GM21717 (cell line): ENCODE data around the gene SPATA9.
"Not testable (repeated sequence)": the region's sequence is repeated elsewhere in the genome, so short reads cannot be mapped to it uniquely, and the experiment has no call there.

ENCODE experiments used
- ATAC-seq: cut with Tn5 transposase; IDR thresholded peaks from one replicate; pipeline ENCODE4 v1.9.1; 2021; ENCODE audit warnings: mild to moderate bottlenecking, moderate library complexity; ENCODE audit not compliant: unreplicated experiment

SPATA9 gene

DNA sequence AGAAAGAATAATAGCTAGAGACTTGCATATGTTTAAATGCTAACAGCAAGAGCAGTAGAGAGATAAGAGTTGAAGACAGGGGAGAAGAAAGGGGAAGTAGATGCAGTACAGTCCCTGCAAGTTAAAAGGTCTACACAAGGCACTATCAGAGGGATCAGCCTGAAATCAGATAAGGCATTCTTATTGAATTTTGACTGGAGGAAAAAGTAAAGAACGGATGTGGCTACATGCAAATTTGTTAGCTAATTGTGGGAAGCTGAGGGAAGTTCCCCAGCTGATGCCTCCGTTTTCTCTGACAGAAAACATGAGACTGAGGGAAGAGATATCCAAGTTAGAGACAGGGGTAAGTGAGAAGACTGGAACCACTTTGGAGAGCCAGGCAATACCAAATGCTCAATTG lies 35.4 kb upstream of the SPATA9 start:
- ATAC-seq, result peak; percentile 86

DNA sequence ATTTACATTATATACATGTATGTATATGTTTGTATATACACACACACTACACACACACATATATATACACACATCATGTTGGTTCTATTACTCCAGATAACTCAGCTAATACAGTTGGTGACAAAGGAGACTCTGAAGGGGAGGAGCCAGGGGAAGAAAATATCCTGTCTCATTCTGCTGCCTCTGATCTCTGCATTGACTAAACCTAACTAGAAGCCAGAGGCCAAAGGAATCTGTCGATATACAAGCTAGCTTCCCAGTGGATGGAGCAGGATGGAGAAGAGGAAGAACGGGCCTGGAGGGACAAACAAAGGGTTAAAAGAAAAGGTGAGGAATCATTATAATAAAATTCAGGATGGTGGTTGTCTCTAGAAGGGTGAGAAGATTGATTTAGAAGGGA lies 34.6 kb upstream of the SPATA9 start:
- no peak for ATAC-seq

DNA sequence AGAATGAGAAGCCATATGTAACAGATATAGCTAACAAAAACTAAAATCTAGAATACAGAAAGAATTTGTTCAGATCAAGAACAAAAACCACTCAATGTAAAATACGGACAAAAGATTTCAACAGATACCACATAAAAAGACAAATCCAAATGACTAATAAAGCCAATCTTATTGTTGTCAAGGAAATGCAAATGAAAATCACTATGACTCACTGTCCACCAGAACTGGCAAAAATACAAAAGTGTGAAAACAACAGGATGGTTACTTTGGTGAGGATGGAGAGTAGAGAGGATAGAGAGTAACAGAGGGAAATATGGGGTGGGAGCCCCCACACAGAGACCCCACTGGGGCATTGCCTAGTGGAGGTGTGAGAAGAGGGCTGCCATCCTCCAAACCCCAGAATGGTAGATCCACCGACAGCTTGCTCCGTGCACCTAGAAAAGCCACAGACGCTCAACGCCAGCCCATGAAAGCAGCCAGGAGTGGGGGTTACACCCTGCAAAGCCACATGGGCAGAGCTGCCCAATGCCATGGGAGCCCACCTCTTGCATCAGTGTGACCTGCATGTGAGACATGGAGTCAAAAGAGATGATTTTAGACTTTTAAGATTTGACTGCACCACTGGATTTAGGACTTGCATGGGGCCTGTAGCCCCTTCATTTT lies 33.1 kb upstream of the SPATA9 start:
- ATAC-seq, result no peak

DNA sequence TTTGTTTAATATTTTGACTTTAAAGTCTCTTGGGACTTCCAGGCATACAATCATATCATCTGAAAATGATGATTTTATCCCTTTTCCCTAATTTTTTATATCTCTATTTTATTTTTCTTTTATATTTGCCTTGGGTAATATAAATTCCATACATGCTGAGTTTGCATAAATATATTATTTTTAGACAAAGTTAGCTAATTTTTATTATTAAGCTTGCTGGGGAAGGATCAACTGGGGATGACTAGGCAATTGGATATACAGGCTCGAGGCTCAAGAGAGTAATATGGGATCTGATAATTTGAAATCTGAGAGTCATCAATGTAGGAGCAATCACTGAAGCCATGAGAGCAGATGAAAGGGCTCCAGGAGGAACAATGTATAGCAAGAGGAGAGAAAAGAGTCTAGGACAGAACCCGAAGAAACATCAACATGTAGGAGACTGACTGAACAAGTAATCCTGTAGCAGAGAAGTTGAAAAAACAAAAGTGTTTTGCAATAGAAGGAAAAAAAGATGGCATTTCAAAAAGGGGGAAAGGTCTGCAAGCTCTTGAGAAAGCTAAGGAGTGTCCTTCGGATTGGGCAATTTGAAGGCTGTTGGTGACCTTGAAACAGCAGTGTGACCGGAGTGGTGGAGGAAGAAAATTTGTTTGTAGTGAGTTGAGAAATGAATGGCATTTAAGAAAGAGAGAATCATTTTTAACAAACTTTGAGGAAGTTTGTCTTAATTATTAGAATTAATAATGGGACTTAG lies 31.3 kb upstream of the SPATA9 start:
- no peak for ATAC-seq

DNA sequence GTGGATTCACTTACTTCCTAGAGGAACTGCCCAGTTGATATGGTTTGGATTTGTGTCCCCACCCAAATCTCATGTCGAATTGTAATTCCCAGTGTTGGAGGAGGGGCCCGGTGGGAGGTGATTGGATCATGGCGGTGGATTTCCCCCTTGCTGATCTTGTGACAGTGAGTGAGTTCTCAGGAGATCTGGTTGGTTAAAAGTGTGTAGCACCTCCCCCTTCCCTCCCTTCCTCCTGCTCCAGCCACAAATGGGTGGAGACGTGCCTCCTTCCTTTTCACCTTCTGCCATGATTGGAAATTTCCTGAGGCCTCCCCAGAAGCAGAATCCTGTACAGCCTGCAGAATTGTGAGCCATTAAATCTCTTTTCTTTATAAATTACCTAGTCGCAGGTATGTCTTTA lies 30.5 kb upstream of the SPATA9 start:
- not testable (repeated sequence) for ATAC-seq

DNA sequence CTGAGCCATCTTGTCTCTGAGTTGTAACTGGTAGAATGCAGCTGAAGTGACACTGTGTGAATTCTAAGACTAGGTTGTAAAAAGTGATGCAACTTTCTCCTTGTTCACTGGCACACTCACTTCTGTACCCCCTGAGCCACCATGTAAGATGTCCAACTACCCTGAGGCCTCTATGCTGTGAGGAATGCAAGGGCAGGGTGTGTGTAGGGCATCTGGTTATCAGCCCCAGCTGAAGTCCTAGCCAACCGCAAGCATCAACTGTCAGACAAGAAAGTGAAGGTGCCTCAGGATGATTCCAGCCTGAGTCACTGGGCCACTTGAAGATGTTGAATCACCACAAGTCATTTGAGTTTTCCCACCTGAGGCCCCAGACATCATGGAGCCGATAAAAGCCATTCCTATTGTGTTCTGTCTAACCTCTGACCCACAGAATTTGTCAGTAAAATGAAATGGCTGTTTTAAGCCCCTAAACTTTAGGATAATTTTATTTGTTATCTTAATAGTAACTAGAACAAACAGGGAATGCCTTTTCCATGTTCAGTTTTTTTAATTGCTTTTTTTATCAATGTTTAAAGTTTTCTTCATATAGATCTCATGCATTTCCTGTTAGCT lies 29.7 kb upstream of the SPATA9 start:
- no peak for ATAC-seq

DNA sequence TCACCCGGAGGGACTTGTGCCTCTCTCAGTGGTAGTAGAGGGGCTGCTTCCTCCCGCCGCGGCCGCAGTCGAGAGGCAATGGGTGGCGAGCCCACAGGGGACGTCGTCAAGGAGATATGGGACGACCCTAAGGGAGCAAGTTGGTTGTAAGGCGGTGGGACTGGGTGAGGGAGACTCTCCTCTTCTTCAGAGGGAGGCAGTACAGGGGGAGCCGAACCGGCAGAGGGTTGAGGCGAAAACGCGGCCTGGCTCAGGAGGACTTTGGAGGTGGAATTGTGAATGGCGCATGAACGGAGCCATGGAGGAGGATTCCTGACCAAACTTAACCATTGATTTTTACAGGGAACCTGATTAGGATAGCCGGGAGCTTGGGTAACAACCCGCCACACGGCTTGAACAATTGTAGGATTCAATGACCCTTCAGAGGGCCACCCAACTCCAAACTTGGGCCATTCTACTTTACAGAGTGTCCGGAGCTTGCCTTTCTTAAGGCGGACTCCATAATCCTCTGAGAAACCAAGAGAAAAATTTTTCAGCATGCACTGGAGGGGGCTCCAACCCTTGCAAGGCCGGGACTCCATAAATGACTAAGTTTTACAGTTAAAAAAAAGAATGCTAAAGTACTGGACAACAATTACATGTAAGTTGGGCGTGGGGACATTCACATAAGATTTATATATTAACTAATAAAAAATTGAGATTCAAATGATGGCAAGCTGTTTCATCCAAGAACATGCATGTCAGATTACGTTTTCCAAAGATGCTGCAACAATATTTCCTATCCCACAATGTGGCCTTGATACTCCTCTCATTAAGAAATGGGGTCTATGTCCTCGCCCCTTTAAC lies 28.9 kb upstream of the SPATA9 start:
- no peak for ATAC-seq

DNA sequence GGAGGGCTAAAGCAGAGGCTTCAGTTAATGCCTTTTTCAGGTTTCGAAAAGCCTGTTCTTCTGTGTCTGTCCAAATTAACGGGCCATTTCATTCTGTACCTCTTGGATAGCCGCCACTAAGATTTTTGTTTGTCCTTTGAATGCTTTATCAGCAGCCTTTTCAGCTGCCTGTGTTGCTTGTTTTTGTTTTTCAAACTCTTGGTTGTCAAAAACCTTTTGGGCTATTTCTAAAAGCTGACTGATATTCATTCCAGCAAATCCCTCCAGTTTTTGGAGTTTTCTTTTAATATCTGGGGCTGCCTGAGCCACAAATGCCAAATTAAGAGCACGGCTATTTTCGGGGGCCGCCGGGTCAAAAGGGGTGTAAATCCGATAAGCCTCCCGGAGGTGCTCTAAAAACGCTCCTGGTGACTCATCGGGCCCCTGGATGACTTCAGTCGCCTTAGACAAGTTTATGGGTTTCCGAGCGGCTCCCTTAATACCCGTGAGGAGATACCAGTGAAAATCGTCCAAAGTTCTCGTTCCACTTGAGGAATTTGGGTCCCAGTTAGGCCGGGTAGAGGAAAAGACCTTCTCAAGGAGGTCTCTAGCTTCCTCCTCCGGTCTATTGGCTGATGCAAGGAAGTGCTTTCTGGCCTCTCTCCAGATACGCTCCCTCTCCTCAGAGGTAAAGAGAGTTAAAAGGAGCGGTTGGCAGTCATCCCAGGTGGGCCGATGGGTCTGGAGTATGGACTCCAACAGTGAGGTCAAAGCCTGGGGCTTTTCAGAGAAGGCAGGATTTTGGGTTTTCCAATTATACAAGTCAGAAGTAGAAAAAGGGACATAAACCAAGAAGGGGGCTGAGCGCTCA lies 28.1 kb upstream of the SPATA9 start:
- ATAC-seq, result not testable (repeated sequence)

DNA sequence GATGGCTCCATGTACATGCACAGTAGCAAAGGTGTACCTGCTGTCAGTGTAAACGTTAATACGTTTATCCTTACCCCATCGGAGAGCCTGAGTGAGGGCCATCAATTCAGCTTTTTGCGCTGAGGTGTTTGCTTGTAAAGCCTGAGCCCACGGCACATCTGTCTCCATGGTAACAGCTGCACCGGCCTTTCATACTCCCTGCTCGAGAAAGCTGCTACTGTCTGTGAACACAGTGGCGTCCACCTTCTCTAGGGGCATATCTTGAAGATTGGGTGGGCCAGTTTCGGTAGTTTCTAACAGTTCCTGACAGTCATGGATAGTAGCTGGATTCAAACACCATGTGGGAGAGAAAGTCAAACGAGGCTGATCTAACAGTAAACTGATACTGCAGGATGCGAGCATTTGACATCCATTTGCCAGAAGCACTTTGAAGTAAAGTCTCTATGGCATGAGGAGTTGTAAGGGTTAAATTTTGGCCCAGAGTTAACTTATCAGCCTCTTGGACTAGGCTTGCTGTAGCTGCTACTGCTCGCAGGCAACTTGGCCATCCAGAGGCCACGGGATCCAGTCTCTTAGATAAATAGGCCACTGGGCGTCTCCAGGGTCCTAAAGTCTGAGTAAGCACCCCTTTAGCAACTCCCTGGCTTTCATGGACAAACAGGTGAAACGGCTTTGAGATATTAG lies 27.3 kb upstream of the SPATA9 start:
- ATAC-seq, result no peak

DNA sequence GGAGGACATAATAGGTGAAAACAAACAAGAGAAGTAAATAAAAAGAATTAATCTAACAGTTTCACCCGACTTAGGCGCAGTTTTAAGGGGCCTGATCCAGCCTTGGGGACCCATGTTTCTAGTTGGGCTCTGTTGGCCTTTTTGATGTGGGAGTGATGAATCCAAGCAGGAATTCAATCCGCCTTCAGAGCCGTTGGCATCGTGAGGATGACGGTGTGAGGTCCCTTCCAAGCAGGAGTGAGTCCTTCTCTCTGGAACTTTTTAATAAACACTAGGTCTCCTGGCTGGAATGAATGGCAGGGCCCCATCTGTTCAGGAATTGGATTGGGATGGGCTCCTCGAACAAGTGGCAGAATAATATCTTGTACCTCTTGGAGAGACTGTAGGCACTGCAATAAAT lies 26.1 kb upstream of the SPATA9 start:
- ATAC-seq, result no peak

DNA sequence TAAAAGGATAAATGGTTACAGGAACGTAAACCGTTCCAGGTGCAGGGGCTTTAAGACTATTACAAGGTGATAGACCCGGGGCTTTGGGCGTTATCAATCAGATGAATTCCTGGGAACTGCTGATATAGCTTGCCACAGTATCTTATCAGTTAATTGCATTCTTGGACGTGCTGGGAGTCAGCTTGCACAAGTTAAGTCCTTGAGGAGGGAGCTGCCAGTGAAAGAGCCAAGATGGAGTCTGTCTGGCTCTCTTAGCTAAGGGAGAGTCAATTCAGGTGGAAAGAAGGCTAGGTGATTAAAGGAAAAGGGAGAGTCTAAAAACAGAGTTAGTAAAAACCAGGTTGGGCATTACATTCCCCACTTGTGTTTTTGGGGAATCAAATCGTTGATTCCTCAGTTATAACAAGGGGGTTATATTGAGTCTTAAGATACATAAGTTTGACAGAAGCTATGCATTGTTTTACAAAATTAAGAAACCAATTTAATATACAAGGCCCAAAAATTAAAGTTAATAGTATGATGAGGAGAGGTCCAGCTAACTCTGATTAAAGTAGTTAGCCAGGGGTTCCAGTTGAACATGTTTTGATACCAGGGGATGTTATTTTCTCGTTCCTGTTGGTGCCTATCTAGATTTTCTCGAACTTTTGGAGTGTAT lies 24.9 kb upstream of the SPATA9 start:
- not testable (repeated sequence) for ATAC-seq

DNA sequence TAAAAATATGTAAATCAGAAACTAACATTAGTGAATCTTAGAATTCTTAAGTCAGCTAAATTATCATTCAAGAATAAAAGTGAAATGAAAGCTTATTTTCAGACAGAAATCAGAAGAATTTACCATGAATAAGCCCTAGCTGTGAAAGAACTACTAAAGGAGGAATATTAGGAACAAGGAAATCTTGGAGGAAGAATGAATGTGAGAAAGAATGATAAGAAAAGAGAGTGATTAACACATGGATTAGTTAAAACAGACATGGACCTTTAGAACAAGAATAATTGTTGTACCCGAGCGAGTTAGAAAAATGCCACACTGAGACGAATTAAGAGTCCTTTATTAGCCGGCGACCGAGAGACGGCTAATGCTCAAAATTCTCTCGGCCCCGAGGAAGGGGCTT lies 24.3 kb upstream of the SPATA9 start:
- no peak for ATAC-seq

DNA sequence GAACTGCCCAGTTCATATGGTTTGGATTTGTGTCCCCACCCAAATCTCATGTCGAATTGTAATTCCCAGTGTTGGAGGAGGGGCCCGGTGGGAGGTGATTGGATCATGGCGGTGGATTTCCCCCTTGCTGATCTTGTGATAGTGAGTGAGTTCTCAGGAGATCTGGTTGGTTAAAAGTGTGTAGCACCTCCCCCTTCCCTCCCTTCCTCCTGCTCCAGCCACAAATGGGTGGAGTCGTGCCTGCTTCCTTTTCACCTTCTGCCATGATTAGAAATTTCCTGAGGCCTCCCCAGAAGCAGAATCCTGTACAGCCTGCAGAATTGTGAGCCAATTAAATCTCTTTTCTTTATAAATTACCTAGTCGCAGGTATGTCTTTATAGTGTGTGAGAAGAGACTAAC lies 23.4 kb upstream of the SPATA9 start:
- not testable (repeated sequence) for ATAC-seq

DNA sequence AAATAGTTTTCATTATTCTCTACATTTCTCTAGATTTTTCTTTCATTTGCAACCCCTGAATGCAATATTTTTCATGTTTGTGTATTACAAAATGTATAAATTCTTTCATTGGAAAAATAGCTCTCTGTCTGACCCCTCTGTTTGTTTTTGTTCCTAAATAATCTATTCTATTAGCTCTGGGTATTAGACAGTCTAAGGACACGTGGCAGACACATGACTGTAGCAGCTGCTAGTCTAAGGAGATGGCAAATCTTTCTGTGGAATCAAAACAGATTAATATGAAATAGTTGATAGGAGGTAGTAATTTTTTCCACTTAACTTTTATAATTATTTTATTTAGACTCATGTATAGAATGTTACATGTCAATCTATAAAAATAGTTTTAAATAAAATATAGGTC lies 21.4 kb upstream of the SPATA9 start:
- no peak for ATAC-seq

DNA sequence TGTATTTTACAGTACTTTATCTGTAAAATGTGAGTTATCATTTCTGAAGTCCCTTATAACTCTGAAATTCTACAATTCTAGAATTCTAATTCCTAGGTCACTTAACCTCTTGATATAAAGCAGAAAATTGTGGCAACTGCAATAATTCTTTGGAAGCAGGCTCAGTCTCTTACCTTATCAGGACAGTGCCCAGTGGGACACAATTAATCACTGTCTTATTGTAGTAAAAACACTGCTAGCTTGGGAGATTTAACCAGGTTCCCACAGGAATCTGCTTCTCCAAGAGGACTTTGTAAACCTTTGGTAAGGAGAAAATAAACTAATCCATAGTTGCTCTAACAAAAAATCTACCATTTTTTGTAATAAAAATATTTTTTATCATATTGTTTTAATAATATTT lies 18.3 kb upstream of the SPATA9 start:
- ATAC-seq, result no peak

DNA sequence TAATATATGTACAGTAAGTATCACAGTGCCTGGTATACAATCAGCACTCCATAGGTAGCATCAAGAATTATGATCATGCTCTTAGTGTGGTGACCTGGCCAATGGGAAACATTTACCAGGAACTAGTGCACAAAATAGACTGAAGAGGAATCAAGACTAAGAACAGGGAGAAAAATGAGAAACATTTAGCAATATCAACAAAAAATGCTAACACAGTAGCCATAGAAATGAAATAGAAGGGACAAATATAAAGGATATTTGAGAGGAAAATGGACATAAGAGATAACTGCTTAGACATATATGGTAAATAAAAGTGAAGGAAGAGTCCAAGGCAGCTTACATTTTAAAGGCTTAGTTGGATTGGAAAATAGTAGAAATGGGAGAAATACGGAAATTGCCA lies 16.5 kb upstream of the SPATA9 start:
- no peak for ATAC-seq

DNA sequence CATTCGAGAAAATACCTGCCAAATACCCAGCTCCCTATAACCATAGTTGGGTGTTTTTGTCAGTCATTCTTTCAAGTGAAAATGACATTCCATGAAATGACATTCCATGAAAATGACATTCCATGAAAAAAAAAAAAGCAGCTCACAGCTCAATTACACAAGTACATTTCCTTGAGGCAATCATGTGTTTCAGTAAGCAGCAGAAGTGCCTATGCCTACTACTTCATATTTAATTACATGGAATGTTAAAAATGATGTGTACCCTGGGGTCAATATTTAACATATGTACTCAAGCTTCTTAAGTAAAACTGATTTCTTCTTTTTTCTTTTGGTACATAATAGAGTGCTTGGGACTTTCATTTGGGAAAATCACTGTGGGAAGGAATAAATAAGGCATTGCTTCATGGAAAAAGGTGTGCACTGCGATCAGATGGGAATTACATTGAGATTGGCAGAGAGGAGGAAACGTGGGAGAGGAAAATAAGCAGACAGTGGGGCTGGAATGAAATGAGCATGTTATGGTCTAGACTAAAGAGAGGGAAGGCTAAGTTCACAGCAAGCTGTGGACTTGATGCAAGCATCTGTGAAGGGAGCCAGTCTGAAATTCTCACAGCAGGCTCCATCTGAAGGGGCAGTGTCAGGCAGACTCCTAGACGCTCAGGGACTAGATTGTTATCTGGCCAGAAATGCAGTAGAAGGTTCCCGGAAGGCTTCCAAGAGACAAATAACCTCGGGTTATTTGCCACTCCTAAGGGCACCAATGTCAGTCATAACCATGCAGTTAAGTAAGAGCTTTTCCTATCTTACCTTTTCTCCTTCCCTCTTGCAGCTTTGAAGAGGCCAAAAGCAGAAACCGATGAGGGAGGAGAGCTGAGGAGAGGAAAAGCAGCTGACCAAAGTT lies 15.2 kb upstream of the SPATA9 start:
- ATAC-seq, result no peak

DNA sequence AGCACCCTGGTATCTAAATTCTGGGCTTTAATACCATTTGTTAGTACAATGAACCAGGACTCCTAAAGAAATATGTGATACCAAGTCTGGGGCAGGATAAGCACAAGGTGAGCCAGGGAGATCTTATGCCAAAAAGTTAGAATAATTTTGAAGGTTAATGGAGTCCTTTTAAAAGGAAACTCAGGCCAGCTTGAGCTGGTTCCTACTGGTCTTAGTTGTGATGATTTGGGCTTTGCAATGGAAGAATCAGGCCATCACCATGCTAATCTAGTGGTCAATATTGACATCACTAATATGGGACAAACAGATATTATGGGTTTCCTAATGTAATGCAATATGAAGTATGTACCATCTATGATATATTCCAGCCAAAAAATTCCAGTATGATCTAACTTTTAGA lies 7.5 kb upstream of the SPATA9 start:
- ATAC-seq, result no peak
